Epithelial cell of prostate (primary cell): ENCODE results near the gene COPRS.
"Not testable (repeated sequence)": the region's sequence is repeated elsewhere in the genome, so short reads cannot be mapped to it uniquely, and the experiment has no call there.

Experiments used
- DNase-seq: peaks from one replicate; pipeline ENCODE4 v3.0.0-alpha.2; 2011; ENCODE audit warnings: low read depth, low spot score
- H3K27ac ChIP-seq: fragments of 450-650 bp; 2 replicates; pipeline ENCODE4 v1.5.1; 2017; ENCODE audit warnings: mild to moderate bottlenecking

COPRS gene

GRCh38 chr17:31853911-31854470 lies 5.1 kb downstream of the COPRS start:
- H3K27ac ChIP-seq: no peak overlapping the region

DNA sequence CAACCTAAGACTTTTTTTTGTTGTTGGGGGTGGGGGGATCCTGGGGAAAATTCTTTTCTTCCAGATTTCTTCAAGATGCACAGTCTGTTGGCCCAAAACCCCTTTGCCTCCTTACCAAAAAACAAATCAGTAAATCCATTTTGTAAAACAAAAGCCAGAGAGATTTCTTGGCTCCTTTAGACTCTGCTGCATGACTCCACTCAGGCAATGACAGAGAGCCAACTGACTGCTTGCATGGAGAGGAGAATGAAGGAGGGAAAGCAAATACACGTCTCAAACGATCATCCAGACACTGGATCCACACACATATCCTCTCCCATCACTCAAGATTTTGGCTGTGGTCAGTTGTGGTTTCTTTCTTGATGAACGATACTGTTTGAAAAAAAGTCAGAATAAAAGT lies 13.8 kb downstream of the COPRS start:
- H3K27ac ChIP-seq: no peak overlapping the region
- DNase-seq: no peak

More at GRCh38 chr17:31853911-31854470, 5.1 kb downstream of the COPRS start:
- no peak for DNase-seq

DNA sequence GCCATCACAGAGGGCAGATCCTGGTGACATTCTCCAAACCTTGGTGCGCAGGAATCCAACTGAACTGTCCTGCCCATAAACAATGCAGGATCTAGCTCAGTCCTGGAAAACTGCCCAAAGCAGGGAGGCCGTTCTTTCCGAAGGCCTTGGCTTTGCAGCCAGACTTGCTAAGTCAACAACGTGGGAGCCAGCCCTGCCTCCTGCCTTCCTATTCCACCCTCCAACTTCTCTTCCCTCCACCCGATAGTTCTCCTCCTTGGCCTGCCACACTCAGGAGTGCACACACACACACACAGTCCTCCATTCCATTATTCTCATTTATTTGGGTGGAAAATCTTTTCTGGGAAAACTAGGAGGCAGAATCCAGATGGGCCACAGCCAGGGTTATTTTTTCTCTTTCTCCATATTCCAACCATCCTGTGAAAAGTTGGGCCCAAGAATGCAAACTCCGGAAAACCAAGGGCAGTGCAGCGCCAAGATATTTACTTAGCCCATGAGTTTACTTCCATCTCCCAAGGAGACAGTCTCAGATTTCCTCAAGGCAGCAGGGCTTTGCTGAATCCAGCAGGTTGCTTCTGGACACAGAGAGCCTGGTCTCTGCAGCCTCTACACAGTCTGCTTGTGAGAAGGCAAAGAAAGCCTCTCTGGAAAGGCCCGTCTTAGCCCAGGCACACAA lies 15.8 kb downstream of the COPRS start:
- no peak for DNase-seq
- no peak overlapping the region for H3K27ac ChIP-seq

- DNase-seq: no peak
- no peak overlapping the region for H3K27ac ChIP-seq
Measured at GRCh38 chr17:31842195-31843069, 16.6 kb downstream of the COPRS start.

DNA sequence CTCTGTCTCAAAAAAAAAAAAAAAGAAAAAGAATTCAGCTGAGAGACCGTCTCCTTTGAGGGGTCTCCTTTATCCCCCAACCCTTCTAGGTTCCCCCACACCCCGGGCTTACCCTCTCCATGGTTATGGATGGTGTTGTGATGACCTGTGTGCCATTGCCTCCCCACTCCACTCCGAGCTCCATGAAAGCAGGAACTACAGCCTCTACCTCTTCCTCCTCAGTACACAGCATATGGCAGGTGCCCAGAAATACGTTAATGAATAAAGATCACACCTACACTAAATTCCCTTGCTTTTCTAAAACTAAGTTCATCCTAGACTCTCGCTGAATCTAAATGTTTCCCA lies 17.2 kb downstream of the COPRS start:
- DNase-seq: no peak
- H3K27ac ChIP-seq: no peak overlapping the region

DNA sequence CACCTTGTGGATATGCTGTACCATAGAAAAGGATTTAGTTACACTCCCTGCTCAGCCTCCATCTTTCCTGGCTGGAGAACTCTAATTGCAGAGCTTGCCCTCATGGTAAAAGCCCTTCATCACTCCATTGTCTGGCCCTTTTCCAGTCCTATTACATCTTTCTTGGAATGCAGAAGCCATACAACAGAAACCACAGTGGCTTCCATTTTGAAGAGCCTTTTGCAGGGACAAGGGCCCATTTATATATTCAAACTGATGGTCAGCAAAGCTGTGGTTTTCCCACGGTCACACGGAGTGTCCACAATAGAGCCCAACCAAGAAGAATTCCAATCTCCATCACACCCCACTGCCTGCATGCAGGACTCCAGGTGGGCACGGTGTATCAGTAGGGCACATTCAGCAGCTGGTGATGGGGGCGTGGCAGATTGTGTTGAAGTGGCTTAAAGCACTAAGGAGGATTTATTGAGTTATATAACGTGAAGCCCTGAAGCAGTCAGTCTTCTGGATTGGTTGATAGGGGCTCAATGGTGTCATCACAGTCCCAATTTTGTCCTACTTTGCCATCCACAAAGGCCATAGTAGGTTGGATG lies 20.3 kb downstream of the COPRS start:
- no peak for DNase-seq
- no peak overlapping the region for H3K27ac ChIP-seq

- DNase-seq: no peak
- H3K27ac ChIP-seq: no peak overlapping the region
Measured at GRCh38 chr17:31835984-31836383, 23.1 kb downstream of the COPRS start.

- DNase-seq: no peak
- no peak overlapping the region for H3K27ac ChIP-seq
Measured at GRCh38 chr17:31834448-31834847, 24.6 kb downstream of the COPRS start.

DNA sequence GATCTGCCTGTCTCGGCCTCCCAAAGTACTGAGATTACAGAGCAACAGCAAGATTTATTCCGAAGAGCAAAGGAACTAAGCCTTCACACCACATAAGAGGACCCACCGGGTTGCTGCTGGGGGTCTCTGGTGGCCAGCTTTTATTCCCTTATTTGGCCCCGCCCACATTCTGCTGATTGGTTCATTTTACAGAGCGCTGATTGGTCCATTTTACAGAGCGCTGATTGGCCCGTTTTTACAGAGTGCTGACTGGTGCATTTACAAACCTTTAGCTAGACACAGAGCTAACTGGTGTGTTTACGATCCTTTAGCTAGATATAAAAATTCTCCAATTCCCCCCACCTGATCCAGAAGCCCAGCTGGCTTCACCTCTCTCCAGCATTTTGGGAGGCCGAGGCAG lies 26.3 kb downstream of the COPRS start:
- no peak overlapping the region for H3K27ac ChIP-seq
- no peak for DNase-seq

- no peak for DNase-seq
- H3K27ac ChIP-seq: no peak overlapping the region
Measured at GRCh38 chr17:31830971-31831858, 27.8 kb downstream of the COPRS start.

GRCh38 chr17:31829649-31830048 lies 29.4 kb downstream of the COPRS start:
- no peak for DNase-seq
- H3K27ac ChIP-seq: no peak overlapping the region

- not testable (repeated sequence) for H3K27ac ChIP-seq, DNase-seq
Measured at GRCh38 chr17:31828955-31829354, 30.1 kb downstream of the COPRS start.

DNA sequence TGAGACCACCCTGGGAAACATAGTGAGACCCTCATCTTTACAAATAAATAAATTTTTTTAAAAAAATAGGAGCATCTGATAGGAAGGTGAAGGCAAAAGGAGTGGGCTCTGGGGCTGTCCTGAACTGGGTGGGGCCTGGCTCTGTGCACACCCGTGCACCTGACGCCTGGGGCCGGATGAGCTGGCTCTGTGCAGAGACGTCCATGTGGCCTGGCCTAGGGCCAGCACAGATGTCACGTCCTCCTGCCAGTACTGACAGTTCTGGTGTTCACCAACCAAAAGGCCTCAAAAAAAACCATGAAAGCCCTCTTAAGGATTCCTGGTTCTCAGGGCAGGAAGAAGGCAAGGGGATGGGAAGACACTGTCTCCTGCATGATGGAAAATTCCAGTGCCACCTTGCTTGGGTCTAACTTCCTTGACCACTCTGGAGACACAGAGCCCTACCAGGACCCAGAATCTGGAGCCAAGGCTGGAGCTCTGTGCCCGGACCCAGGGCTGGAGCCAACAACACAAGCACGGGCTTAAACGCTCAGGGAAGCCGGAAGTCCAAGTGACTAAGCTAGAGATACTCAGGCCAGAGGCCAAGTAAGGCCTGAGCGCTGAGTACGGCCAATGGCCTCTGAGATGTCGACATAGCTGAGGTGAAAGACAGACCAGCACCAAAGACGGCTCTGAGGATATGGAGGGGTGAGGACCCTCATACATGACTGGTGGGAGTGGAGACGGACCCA lies 32.9 kb downstream of the COPRS start:
- DNase-seq: no peak
- H3K27ac ChIP-seq: no peak overlapping the region

DNA sequence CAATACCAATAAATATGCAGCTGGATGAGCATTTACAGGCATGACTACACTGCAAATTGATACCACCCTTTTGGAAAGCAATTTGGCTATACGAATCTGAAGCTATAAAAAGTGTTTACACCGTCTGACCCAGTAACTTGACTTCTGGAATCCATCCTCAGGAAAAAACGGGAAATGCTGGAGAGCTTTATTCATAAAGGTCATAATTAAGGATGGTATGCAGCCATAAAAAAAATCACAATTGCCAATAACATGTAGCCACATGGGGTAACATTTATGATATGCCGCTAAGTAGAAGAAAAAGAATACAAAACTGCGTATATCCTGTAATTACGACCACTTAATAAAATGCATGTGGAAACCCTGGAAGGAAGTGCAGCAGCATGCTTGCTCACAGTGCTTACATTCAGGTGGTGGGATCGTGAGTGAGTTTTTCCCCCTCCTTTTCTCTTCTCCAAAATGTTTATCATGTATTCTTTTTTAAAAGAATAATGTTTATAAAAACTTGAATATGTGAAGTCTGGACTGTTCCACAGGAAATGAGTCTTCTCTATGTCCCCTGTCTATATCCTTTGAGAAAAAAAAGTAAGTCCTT lies 34.2 kb downstream of the COPRS start:
- no peak for DNase-seq
- no peak overlapping the region for H3K27ac ChIP-seq

- DNase-seq: no peak
- no peak overlapping the region for H3K27ac ChIP-seq
Measured at GRCh38 chr17:31823014-31823413, 36.0 kb downstream of the COPRS start.

DNA sequence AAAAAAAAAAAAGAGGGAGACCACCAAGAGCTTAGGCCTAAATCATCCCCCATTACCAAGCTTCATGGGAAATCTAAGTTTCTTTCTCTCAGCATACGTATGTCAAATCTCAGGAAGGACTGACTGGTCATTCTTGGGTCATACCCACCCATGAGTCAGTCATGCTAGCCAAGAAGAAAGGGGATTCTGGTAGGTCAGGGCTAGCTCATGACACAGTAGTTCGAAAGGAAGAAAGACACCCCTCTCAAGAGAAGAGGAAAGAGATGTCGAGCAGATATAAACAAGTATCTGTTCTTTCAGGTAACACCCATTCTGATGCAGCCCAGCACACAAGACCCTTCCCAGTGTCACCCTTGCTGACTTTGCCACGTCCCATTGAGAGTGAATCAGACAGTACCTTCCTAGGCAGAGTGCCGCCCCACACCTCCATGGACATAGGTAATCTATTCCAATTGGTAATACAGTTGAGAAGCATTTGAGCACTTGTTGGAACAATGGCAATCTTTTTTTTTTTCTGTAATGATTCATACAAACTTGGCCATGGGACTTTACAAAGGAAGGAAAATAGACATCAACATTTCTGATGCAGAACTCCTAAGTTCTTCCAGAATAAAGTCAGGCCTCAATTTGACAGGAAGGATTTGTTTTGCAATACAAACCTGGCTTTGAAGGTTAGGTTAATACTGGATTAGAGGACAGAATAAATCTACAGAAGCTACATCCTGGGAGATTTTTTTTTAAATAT lies 38.2 kb downstream of the COPRS start:
- H3K27ac ChIP-seq: no peak overlapping the region
- DNase-seq: no peak

GRCh38 chr17:31819578-31819977 lies 39.5 kb downstream of the COPRS start:
- no peak overlapping the region for H3K27ac ChIP-seq
- DNase-seq: no peak

- H3K27ac ChIP-seq: not testable (repeated sequence)
Measured at GRCh38 chr17:31818863-31819262, 40.2 kb downstream of the COPRS start.

More at GRCh38 chr17:31818863-31819262, 40.2 kb downstream of the COPRS start:
- not testable (repeated sequence) for DNase-seq
